HG03520 (cell line): Measurements from ENCODE around the gene INTS3.
A peak's percentile ranks its signal among the peaks of the same experiment; 100 is the strongest.
"Not testable (repeated sequence)": the region's sequence is repeated elsewhere in the genome, so short reads cannot be mapped to it uniquely, and the experiment has no call there.

Experiments used
- ATAC-seq: cut with Tn5 transposase; IDR thresholded peaks from one replicate; pipeline ENCODE4 v1.9.1; 2021; ENCODE audit warnings: mild to moderate bottlenecking, moderate library complexity; ENCODE audit not compliant: unreplicated experiment

Gene INTS3

GRCh38 chr1:153705484-153705883 is 22.4 kb upstream of the INTS3 start:
- ATAC-seq = no peak

- ATAC-seq = no peak
These were observed 16.8 kb upstream of the INTS3 start for GRCh38 chr1:153711026-153711425.

GRCh38 chr1:153716211-153716610 is 11.6 kb upstream of the INTS3 start:
- not testable (repeated sequence) for ATAC-seq

GRCh38 chr1:153717330-153717729 is 10.5 kb upstream of the INTS3 start:
- no peak for ATAC-seq

- ATAC-seq = no peak
These were observed 4.2 kb upstream of the INTS3 start for GRCh38 chr1:153723687-153724086.

- not testable (repeated sequence) for ATAC-seq
These were observed 3.2 kb upstream of the INTS3 start for GRCh38 chr1:153724634-153725033.

- ATAC-seq = no peak
These were observed 636 bp downstream of the INTS3 start for GRCh38 chr1:153728305-153729066.

GRCh38 chr1:153730468-153730988 is 2.7 kb downstream of the INTS3 start:
- ATAC-seq = no peak

GRCh38 chr1:153733970-153734369 is 6.1 kb downstream of the INTS3 start:
- ATAC-seq = no peak

- no peak for ATAC-seq
These were observed 6.7 kb downstream of the INTS3 start for GRCh38 chr1:153734396-153735089.

- no peak for ATAC-seq
These were observed 7.2 kb downstream of the INTS3 start for GRCh38 chr1:153735090-153735420.

GRCh38 chr1:153741986-153742385 is 14.1 kb downstream of the INTS3 start:
- no peak for ATAC-seq

- ATAC-seq = peak; percentile 54
These were observed 14.7 kb downstream of the INTS3 start for GRCh38 chr1:153742411-153743142.

- no peak for ATAC-seq
These were observed 17.6 kb downstream of the INTS3 start for GRCh38 chr1:153745417-153745816.

GRCh38 chr1:153746174-153746573 is 18.3 kb downstream of the INTS3 start:
- no peak for ATAC-seq

- ATAC-seq = no peak
These were observed 21.1 kb downstream of the INTS3 start for GRCh38 chr1:153748903-153749302.

- peak; percentile 55 for ATAC-seq
These were observed 21.7 kb downstream of the INTS3 start for GRCh38 chr1:153749408-153750005.

GRCh38 chr1:153750026-153750995 is 22.5 kb downstream of the INTS3 start:
- ATAC-seq = no peak

- no peak for ATAC-seq
These were observed 24.2 kb downstream of the INTS3 start for GRCh38 chr1:153752072-153752471.

- no peak for ATAC-seq
These were observed 24.8 kb downstream of the INTS3 start for GRCh38 chr1:153752571-153753195.
